Measurements from ENCODE around the gene EHMT1.

DNA sequence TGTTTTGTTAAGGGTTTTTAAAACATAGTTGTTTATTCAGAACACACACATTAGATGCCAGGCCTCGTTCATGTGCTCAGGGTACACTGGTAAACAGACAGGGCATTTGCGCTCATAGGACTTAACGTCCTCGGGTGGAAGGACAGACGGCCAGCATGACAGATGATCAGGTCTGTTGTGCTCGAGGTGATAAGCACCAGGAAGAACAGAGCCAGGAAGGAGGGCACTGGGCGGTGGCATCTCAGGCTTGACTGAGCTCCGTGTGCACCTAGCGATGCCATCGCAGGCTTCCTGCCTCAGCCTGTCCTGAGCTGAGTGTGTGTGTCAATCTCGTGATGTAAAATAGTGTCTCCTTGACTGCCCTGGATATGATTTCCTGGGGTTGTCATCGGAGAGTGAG lies 96.5 kb downstream of the EHMT1 start:
- TF ChIP-seq EP300 (IDR thresholded peaks at IDR 0.05; ENCODE audit: borderline replicate concordance) (no peak), YY1 (IDR thresholded peaks at IDR 0.05; ENCODE audit: low read depth) (no peak), EGR1 (IDR thresholded peaks at IDR 0.05) (no peak), TCF12 (IDR thresholded peaks at IDR 0.05; ENCODE audit: low read depth) (no peak), RAD21 (IDR thresholded peaks at IDR 0.05; ENCODE audit: low read depth) (no peak), CREB1 (IDR thresholded peaks at IDR 0.05; ENCODE audit: low read depth) (no peak), NFIC (IDR thresholded peaks at IDR 0.05) (no peak), ZBTB7A (IDR thresholded peaks at IDR 0.05; ENCODE audit: low read depth) (no peak), CEBPB (IDR thresholded peaks at IDR 0.05) (no peak)
- TF ChIP-seq, protein P1, sequence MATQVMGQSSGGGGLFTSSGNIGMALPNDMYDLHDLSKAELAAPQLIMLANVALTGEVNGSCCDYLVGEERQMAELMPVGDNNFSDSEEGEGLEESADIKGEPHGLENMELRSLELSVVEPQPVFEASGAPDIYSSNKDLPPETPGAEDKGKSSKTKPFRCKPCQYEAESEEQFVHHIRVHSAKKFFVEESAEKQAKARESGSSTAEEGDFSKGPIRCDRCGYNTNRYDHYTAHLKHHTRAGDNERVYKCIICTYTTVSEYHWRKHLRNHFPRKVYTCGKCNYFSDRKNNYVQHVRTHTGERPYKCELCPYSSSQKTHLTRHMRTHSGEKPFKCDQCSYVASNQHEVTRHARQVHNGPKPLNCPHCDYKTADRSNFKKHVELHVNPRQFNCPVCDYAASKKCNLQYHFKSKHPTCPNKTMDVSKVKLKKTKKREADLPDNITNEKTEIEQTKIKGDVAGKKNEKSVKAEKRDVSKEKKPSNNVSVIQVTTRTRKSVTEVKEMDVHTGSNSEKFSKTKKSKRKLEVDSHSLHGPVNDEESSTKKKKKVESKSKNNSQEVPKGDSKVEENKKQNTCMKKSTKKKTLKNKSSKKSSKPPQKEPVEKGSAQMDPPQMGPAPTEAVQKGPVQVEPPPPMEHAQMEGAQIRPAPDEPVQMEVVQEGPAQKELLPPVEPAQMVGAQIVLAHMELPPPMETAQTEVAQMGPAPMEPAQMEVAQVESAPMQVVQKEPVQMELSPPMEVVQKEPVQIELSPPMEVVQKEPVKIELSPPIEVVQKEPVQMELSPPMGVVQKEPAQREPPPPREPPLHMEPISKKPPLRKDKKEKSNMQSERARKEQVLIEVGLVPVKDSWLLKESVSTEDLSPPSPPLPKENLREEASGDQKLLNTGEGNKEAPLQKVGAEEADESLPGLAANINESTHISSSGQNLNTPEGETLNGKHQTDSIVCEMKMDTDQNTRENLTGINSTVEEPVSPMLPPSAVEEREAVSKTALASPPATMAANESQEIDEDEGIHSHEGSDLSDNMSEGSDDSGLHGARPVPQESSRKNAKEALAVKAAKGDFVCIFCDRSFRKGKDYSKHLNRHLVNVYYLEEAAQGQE (IDR thresholded peaks at IDR 0.05; ENCODE audit: low read depth), result no peak
- TF ChIP-seq, protein P2, sequence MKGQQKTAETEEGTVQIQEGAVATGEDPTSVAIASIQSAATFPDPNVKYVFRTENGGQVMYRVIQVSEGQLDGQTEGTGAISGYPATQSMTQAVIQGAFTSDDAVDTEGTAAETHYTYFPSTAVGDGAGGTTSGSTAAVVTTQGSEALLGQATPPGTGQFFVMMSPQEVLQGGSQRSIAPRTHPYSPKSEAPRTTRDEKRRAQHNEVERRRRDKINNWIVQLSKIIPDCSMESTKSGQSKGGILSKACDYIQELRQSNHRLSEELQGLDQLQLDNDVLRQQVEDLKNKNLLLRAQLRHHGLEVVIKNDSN (IDR thresholded peaks at IDR 0.05), result no peak
- TF ChIP-seq, protein P3, sequence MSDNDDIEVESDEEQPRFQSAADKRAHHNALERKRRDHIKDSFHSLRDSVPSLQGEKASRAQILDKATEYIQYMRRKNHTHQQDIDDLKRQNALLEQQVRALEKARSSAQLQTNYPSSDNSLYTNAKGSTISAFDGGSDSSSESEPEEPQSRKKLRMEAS (IDR thresholded peaks at IDR 0.05), result no peak
